GM12878 (cell line): ENCODE results near the gene SNU13.

Experiments used
- CEBPB ChIP-seq, 2 experiments: fragments of 150-350 bp in 1 of 2; IDR thresholded peaks; 2 replicates each; pipeline ENCODE4 v1.6.1; 2012 to 2014; ENCODE audit warnings: low read depth in 2 of 2, low read length in 2 of 2, borderline replicate concordance in 1 of 2, inconsistent platforms in 1 of 2
- POLR2A ChIP-seq: IDR thresholded peaks from 2 replicates; pipeline ENCODE4 v1.6.1; 2011; ENCODE audit warnings: low read depth, mild to moderate bottlenecking, low read length
- TF ChIP-seq, protein P1 (sequence below): IDR thresholded peaks from 2 replicates; pipeline ENCODE4 v1.6.1; 2011; ENCODE audit warnings: mild to moderate bottlenecking, low read depth, low read length, moderate library complexity; ENCODE audit not compliant: insufficient replicate concordance
- TF ChIP-seq, protein P2 (sequence below), 3 experiments: IDR thresholded peaks in 2 of 3; conservative IDR thresholded peaks in 1 of 3; 2 replicates each; pipeline ENCODE4 v1.5.1; 2011; ENCODE audit warnings: low read depth in 3 of 3, low read length in 3 of 3, mild to moderate bottlenecking in 3 of 3, control low read depth in 2 of 3, moderate library complexity in 2 of 3, inconsistent platforms in 1 of 3, mixed read lengths in 1 of 3; ENCODE audit not compliant: control insufficient read depth in 2 of 3, insufficient read depth in 1 of 3; ENCODE audit errors: extremely low read depth in 1 of 3

GRCh38 chr22:41661713-41662112 is 27.0 kb downstream of the SNU13 start:
- TF ChIP-seq, protein P1, sequence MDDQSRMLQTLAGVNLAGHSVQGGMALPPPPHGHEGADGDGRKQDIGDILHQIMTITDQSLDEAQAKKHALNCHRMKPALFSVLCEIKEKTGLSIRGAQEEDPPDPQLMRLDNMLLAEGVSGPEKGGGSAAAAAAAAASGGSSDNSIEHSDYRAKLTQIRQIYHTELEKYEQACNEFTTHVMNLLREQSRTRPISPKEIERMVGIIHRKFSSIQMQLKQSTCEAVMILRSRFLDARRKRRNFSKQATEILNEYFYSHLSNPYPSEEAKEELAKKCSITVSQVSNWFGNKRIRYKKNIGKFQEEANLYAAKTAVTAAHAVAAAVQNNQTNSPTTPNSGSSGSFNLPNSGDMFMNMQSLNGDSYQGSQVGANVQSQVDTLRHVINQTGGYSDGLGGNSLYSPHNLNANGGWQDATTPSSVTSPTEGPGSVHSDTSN, result no peak
- TF ChIP-seq, protein P2, sequence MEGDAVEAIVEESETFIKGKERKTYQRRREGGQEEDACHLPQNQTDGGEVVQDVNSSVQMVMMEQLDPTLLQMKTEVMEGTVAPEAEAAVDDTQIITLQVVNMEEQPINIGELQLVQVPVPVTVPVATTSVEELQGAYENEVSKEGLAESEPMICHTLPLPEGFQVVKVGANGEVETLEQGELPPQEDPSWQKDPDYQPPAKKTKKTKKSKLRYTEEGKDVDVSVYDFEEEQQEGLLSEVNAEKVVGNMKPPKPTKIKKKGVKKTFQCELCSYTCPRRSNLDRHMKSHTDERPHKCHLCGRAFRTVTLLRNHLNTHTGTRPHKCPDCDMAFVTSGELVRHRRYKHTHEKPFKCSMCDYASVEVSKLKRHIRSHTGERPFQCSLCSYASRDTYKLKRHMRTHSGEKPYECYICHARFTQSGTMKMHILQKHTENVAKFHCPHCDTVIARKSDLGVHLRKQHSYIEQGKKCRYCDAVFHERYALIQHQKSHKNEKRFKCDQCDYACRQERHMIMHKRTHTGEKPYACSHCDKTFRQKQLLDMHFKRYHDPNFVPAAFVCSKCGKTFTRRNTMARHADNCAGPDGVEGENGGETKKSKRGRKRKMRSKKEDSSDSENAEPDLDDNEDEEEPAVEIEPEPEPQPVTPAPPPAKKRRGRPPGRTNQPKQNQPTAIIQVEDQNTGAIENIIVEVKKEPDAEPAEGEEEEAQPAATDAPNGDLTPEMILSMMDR (IDR thresholded peaks at IDR 0.05 in 2 of 3, conservative IDR thresholded peaks at IDR 0.05 in 1 of 3; ENCODE audit: control insufficient read depth in 2 of 3, extremely low read depth in 1 of 3, insufficient read depth in 1 of 3, low read depth in 3 of 3, low read length in 3 of 3), result no peak
- TF ChIP-seq CEBPB (IDR thresholded peaks at IDR 0.05; ENCODE audit: borderline replicate concordance in 1 of 2, low read depth in 2 of 2, low read length in 2 of 2) (no peak), POLR2A (no peak)
